Psoas muscle (tissue), 8 donors: Measurements from ENCODE around the gene LLGL1. TPM values are rescaled to one million over a fixed set of nuclear protein-coding genes. Genes with fewer than 3 reads are reported as not detected.

ENCODE experiments used
- ATAC-seq, 4 donors: fragments of 200-7000 bp; cut with Tn5 transposase; one replicate each; pipeline ENCODE4 v1.9.1; 2020; ENCODE audit warnings: moderate library complexity in 3 of 4, mild to moderate bottlenecking in 2 of 4
- DNase-seq, 2 donors: peaks; one replicate each; pipeline ENCODE4 v3.0.0-alpha.2; 2020
- H3K27ac ChIP-seq: fragments of 200-600 bp; one replicate; pipeline ENCODE4 v1.8.0; 2022
- H3K27me3 ChIP-seq, 3 donors: fragments of 200-600 bp in 1 of 3; one replicate each; pipeline versions ENCODE4 v1.6.1 to v1.8.0; 2013 to 2022; ENCODE audit warnings: low read length in 2 of 3, mild to moderate bottlenecking in 2 of 3, moderate library complexity in 1 of 3; ENCODE audit not compliant: insufficient read depth in 3 of 3
- H3K36me3 ChIP-seq, 2 donors: fragments of 200-600 bp in 1 of 2; one replicate each; pipeline versions ENCODE4 v1.6.1 to v1.8.0; 2013 to 2022; ENCODE audit warnings: low read depth in 1 of 2, mild to moderate bottlenecking in 1 of 2, moderate library complexity in 1 of 2; ENCODE audit not compliant: insufficient read depth in 1 of 2
- H3K4me1 ChIP-seq: fragments of 200-600 bp; one replicate; pipeline ENCODE4 v1.8.0; 2022
- H3K4me3 ChIP-seq: fragments of 200-600 bp; one replicate; pipeline ENCODE4 v1.8.0; 2022; ENCODE audit warnings: mild to moderate bottlenecking
- H3K9me3 ChIP-seq: fragments of 200-600 bp; one replicate; pipeline ENCODE4 v1.8.0; 2022
- CTCF ChIP-seq: fragments of 200-600 bp; IDR thresholded peaks from one replicate; pipeline ENCODE4 v1.8.0; 2022; ENCODE audit warnings: antibody characterized with exemption
- WGBS, 3 donors: extraction: QIAGEN DNeasy Blood & Tissue Kit; methylation state at CpG; one replicate each; pipeline versions ENCODE4 v1.1.6 to v1.1.7; 2013; 5-methylcytosine and 5-hydroxymethylcytosine counted together
- intact Hi-C, 2 donors: fragments of 100-400 bp; cut with DNase I; formaldehyde crosslinking; loops; one replicate each; pipeline versions ENCODE4 v1.11.0 to v1.14.2; 2022
- polyA plus RNA-seq, 3 donors: library from polyadenylated mRNA; stranded (reverse); fragments of 200-250 nt; gene quantifications; one replicate each; pipeline ENCODE4 v1.2.3, GENCODE V29; 2013
- total RNA-seq, 4 donors: library from RNA; stranded (reverse); fragmentation: NEBNext Ultra II Directional in 2 of 4; extraction: Animal tissue kit (Norgen Biotek cat#: 25700) in 2 of 4; gene quantifications; one replicate each; pipeline versions ENCODE4 v1.2.1 to v1.2.4, GENCODE V29; 2021 to 2023
- donor health status: healthy with polysubstance abuse.
- donor health status: DM: no; HTN: no; CAD: no; lungs with moderate emphysema.
- donor health status: Bipolar disorder and iron deficiency.
- donor health status: healthy.
- donor health status: DM: yes; HTN: yes; CAD: no.
- donor health status: DM: no; HTN: no; CAD: no.
- donor health status: DM: no; HTN: no; CAD: no.
- donor health status: DM: yes; HTN: yes; CAD: no.

The LLGL1 gene
- total and polyA plus RNA-seq, 7 donors = 5.1 to 9.5 (median 8.2) TPM

- Histone ChIP-seq H3K4me1 (no peaks in the 10 kb centered on the region), H3K4me3 (no peak overlapping the region), H3K9me3 (no peaks in the 10 kb centered on the region), H3K27me3 (no peaks in the 10 kb centered on the region), H3K27ac (no peak overlapping the region), H3K36me3 (peaks cover 0 to 70% of the 10 kb centered on the region in 2 donors)
- intact Hi-C loops = no loop called here
- 81 to 86% (median 85%) methylated on average over 20 of the region's 20 CpGs for WGBS, 3 donors
- TF ChIP-seq CTCF = no peak
- ATAC-seq (no peak), DNase-seq (no peak)
Observed at GRCh38 chr17:18237461-18237860, 12.0 kb downstream of the LLGL1 start.

GRCh38 chr17:18238299-18238698 lies 12.9 kb downstream of the LLGL1 start:
- no peak for DNase-seq
- Histone ChIP-seq H3K4me1 (no peaks in the 10 kb centered on the region), H3K27me3 (no peaks in the 10 kb centered on the region), H3K4me3 (no peak overlapping the region), H3K36me3 (peaks cover 0 to 72% of the 10 kb centered on the region in 2 donors), H3K27ac (no peak overlapping the region), H3K9me3 (no peaks in the 10 kb centered on the region)
- intact Hi-C loops = no loop called here
- no peak for ATAC-seq
- 91 to 94% (median 92%) methylated on average over 18 of the region's 18 CpGs for WGBS, 3 donors
- no peak for TF ChIP-seq CTCF

GRCh38 chr17:18240449-18240848 lies 15.0 kb downstream of the LLGL1 start:
- ATAC-seq (peak in 1 of 4 donors; percentile 1), DNase-seq (no peak)
- 87 to 91% (median 90%) methylated on average over 17 to 19 of the region's 19 CpGs for WGBS, 3 donors
- no peak overlapping the region for H3K27ac ChIP-seq
- peaks cover 0 to 71% of the 10 kb centered on the region in 2 donors for H3K36me3 ChIP-seq
- H3K9me3 ChIP-seq = no peaks in the 10 kb centered on the region
- intact Hi-C loops = no loop called here
- no peaks in the 10 kb centered on the region for H3K27me3 ChIP-seq
- TF ChIP-seq CTCF = no peak
- H3K4me1 ChIP-seq = no peaks in the 10 kb centered on the region
- H3K4me3 ChIP-seq = no peak overlapping the region

GRCh38 chr17:18241229-18241871 lies 15.9 kb downstream of the LLGL1 start:
- no peak overlapping the region for H3K4me3 ChIP-seq
- no peak overlapping the region for H3K27ac ChIP-seq
- WGBS, 3 donors = 80 to 85% (median 85%) methylated on average over 27 to 28 of the region's 28 CpGs
- H3K9me3 ChIP-seq = no peaks in the 10 kb centered on the region
- peak in 1 of 4 donors; percentile 21 for ATAC-seq
- H3K4me1 ChIP-seq = no peaks in the 10 kb centered on the region
- no peak for TF ChIP-seq CTCF
- no peaks in the 10 kb centered on the region for H3K27me3 ChIP-seq
- no peak for DNase-seq
- H3K36me3 ChIP-seq = peaks cover 0 to 73% of the 10 kb centered on the region in 2 donors
- intact Hi-C loops = no loop called here
